Jurkat, Clone E6-1 (cell line): Measurements from ENCODE around the gene SLC66A2.

Source experiments
- DNase-seq: peaks from one replicate; pipeline ENCODE4 v3.0.0-alpha.2; 2011; ENCODE audit warnings: low read depth, low spot score
- H3K4me3 ChIP-seq: 2 replicates; pipeline ENCODE4 v1.5.1; 2011; ENCODE audit warnings: mild to moderate bottlenecking, low read length, control low read depth, moderate library complexity

The SLC66A2 gene

GRCh38 chr18:79864006-79864725 lies 87.3 kb downstream of the SLC66A2 start:
- H3K4me3 ChIP-seq, result no peak overlapping the region
- no peak for DNase-seq

GRCh38 chr18:79863161-79864005 lies 88.1 kb downstream of the SLC66A2 start:
- no peak for DNase-seq
- H3K4me3 ChIP-seq, result no peak overlapping the region

GRCh38 chr18:79862562-79862961 lies 88.9 kb downstream of the SLC66A2 start:
- DNase-seq, result no peak
- H3K4me3 ChIP-seq, result no peak overlapping the region

GRCh38 chr18:79861687-79862086 lies 89.8 kb downstream of the SLC66A2 start:
- DNase-seq, result no peak
- no peak overlapping the region for H3K4me3 ChIP-seq

GRCh38 chr18:79859314-79859713 lies 92.1 kb downstream of the SLC66A2 start:
- no peak overlapping the region for H3K4me3 ChIP-seq
- DNase-seq, result no peak

- peak; percentile 14 for DNase-seq
Observed at GRCh38 chr18:79857082-79857671, 94.3 kb downstream of the SLC66A2 start.

GRCh38 chr18:79856119-79857007 lies 95.1 kb downstream of the SLC66A2 start:
- peak; percentile 55 for DNase-seq
- H3K4me3 ChIP-seq, result peak overlapping the region; percentile 25; the same call in 1 of the 2 replicates

More at GRCh38 chr18:79857082-79857671, 94.3 kb downstream of the SLC66A2 start:
- no peak overlapping the region for H3K4me3 ChIP-seq

GRCh38 chr18:79855147-79855933 lies 96.1 kb downstream of the SLC66A2 start:
- no peak overlapping the region for H3K4me3 ChIP-seq
- DNase-seq, result no peak

GRCh38 chr18:79853993-79854364 lies 97.5 kb downstream of the SLC66A2 start:
- no peak for DNase-seq
- H3K4me3 ChIP-seq, result no peak overlapping the region

GRCh38 chr18:79853303-79853992 lies 98.0 kb downstream of the SLC66A2 start:
- DNase-seq, result no peak
- no peak overlapping the region for H3K4me3 ChIP-seq

- no peak for DNase-seq
- no peak overlapping the region for H3K4me3 ChIP-seq
Observed at GRCh38 chr18:79852561-79853302, 98.7 kb downstream of the SLC66A2 start.
